NCI-H1092 treated with DMSO at 0.1 percent for 48 hours (cell line): Measurements from ENCODE around the gene CBX2.
"Not testable (repeated sequence)": the region's sequence is repeated elsewhere in the genome, so short reads cannot be mapped to it uniquely, and the experiment has no call there.

ENCODE experiments used
- DNase-seq: peaks from one replicate; lab custom pipeline; 2025; lab: John Stamatoyannopoulos, UW

CBX2 gene

GRCh38 chr17:79742951-79743476, 34.9 kb upstream of the CBX2 start:
- no peak for DNase-seq

DNA sequence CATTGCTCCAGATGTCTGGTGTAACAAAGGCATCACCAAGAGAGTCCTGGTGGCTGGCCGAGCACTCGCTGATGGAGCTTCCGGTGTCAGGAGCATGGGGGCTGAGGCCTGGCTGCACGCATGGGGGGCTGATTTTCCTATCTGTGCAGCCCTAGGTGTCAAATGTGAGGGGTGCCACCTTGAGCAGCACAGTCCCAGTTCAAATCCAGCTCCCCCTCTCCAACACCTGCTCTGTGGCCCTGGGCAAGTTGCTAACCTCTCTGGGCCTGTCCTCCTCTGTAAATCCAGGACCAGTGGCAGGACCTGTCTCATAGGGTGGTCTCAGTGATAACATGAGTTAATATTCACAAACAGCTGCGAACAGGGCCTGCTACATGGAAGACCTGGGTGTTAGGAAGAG, 34.3 kb upstream of the CBX2 start:
- no peak for DNase-seq

DNA sequence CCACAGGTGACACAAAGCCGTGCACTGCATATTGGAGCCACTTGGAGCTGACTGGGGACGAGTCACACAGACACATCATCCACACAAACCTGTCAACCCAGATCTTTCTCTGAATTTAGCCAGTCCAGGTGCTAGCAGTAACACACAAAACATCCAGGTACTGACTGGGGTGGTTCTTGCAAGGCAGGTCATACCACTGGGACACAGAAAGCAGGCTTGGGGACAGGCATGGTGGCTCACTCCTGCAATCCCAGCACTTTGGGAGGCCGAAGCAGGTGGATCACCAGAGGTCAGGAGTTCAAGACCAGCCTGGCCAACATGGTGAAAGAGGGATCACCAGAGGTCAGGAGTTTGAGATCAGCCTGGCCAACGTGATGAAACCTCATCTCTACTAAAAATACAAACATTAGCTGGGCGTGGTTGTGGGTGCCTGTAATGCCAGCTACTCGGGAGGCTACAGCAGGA, 32.3 kb upstream of the CBX2 start:
- DNase-seq, result no peak

GRCh38 chr17:79746889-79747507, 30.9 kb upstream of the CBX2 start:
- no peak for DNase-seq

- peak; percentile 32 for DNase-seq
Observed at GRCh38 chr17:79747508-79748294, 30.2 kb upstream of the CBX2 start.

DNA sequence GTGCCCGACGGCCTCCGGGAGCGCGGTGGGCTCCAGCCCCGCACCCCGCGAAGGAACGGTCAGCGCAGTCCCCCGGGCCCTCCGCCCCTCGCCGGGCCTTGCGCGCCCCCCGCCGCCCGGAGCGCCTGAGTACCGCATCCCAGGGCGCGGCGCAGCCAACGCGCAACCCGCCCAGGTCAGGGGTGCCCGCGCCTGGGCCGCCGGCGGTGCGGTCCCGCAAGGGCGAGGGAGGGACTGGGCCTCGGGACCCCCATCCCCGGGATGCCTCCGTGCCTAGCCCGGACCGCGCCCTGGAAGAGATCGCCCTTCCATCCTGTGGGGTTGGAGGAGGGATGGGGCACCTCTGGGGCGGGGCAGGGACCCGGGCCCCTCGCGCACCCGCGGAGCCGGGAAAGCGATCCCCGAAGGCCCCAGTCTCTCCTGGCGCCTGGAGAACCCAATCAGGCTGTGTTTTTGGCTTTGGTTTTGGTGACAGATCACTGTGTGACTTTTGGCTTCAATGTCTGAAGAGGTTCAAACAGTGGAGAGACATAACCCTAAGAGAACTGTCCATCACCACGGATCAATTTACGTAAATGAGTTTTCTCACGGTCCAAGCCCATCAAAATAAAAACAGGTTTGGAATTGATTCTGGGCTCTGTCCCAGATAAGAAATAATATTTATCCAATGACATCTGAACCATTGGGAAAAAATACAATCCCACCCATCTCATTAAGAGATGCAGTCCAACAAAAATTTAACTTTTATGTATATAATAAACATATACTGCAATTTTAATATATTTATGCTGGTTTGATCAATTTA, 29.5 kb upstream of the CBX2 start:
- DNase-seq, result no peak

DNA sequence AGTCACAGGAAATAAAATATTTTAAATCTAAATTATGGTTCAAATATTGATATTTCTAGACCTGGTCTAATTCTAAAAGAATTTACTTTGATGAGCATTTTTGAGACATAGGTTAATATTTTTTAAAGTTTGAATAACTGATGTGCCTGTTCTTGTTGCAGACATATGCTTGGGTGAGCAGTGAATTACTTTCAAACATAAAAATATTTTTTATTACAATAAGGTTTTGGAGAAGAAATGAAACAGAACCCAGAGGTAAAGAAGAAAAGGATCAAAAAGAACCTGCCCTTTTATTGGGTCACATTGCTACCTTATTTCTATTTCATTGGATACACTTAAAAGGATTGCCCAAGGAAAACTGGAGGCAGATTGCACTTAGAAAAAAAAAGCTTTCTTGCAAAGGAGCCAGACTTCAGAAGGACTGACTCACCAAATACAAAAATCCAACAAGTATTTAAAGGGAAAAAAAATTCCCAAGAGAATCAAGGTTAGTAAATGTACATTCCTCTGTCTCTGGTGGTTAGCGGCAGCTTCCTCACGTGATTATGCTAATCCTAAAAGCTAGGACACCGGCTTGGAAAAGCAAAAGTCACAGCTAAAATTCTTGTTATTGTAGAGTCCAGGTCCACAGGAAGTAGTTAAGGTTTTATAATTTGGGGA, 28.7 kb upstream of the CBX2 start:
- DNase-seq, result no peak

DNA sequence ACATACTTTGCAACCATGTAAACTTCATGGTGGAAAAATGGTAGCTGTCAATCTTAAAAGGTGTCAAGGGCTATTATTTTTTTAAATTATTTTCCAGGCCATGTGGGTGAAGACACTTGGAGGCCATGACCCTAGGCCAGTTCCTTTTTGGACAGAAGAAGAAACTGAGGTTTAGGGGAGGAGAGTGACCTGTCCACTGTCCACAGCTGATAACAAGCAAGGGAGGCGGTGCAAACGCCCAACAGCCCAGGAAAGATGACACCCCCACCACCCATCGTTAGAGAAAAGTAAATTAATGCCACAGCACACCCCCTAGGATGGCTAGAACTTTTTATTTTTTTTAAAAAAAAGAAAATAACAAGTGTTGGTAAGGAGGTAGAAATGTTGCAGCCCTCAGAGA, 28.0 kb upstream of the CBX2 start:
- no peak for DNase-seq

DNA sequence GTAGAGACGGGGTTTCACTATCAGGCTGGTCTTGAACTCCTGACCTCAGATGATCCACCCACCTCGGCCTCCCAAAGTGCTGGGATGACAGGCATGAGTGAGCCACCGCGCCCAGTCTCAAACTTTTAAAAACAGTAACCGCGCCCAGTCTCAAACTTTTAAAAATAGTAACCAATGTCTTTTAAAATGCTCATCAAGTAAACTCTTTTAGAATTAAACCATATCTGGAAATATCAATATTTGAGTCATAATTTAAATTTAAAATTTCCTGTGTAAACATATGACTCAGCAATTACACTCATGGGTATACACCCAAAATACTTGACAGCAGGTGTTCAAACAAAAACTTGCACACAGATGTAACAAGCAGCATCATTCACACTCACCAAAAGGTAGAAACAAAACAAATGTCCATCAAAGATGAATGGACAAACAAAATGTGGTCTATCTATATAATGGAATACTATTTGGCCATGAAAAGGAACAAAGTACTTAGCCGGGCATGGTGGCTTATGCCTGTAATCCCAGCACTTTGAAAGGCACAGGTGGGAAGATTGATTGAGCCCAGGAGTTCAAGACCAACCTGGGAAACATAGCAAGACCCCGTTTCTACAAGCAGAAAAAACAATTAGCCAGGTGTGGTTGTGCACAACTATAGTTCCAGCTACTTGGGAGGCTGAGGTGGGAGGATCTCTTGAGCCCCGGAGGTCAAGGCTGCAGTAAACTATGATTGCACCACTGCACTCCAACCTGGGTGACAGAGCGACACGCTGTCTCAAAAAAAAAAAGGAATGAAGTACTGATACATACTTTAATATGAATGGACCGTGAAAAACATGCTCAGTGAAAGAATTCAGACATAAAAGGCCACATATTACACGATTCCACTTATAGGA, 27.1 kb upstream of the CBX2 start:
- no peak for DNase-seq

- no peak for DNase-seq
Observed at GRCh38 chr17:79752175-79752574, 25.8 kb upstream of the CBX2 start.

GRCh38 chr17:79754370-79754769, 23.6 kb upstream of the CBX2 start:
- no peak for DNase-seq

GRCh38 chr17:79754903-79755302, 23.0 kb upstream of the CBX2 start:
- DNase-seq, result not testable (repeated sequence)

GRCh38 chr17:79755591-79755990, 22.4 kb upstream of the CBX2 start:
- no peak for DNase-seq

DNA sequence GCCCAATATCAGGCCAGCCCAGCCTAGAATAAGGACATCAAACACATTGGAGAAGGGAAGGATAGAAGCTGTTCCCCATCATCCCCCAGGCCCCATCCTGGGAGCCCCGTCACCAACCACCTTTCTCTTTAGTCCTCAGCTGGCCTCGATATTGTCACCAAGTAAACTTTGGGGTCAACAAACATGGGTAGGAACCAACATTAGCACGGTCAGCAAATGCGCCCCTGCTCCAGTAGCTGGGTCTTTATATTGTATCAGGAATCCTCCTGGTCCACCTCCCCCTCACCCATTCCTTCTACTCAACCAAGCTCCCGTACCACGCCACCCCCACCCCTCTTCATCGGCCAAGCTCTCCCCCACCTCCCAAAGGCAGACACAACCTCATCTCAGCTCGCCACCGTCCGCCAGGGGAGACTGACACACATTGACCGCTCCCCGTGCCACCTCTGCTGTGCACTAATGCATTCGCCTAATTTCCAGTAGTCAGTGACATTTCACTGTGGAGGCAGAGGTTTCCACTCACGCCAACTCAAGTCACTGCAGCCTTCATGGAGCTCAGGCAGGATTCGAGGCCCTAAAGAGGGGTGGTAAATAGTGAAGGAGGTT, 20.7 kb upstream of the CBX2 start:
- DNase-seq, result no peak

DNA sequence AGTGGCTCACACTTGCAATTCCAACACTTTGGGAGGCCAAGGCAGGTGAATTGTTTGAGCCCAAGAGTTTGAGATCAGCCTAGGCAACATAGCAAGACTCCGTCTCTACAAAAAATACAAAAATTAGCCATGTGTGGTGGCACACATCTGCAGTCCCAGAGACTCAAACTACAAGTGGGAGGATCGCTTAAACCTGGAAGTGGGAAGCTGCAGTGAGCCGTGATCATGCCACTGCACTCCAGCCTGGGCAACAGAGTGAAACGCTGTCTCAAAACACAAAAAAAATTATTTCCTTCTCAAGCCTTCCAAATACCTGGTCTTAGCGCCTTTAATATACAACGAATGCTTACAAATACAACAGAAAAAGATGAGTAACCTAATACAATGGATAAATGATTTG, 19.7 kb upstream of the CBX2 start:
- DNase-seq, result no peak

- DNase-seq, result no peak
Observed at GRCh38 chr17:79760197-79760906, 17.6 kb upstream of the CBX2 start.

DNA sequence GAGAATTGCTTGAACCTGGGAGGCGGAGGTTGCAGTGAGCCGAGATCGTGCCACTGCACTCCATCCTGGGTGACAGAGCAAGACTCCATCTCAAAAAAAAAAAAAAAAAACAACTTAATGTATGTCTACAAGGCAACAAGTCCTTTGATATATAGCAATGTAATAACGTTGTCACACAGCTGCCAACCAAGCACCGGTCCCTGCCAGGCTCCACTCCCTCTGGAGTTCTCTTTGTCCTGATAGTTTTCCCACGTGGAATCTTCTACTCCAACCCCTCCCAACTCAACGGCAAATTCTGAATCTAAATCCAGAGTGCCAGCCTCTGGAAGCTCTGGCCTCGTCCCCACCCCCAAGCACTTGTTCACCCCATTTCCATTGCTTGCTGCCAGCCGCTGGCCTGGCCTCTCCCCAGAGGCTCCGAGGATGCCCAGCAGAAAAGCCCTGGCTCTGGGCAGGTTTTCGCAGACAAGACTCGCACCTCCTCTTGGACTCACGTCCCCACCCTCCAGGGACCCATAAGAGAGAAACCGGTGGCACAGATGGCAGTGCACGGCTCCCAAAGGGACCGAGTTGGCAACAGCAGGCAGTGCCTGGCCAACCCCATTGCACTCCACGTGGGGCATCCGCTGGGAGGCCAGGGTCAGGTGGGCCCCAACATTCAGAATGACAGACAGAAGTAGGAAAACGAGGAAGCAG, 15.9 kb upstream of the CBX2 start:
- no peak for DNase-seq

DNA sequence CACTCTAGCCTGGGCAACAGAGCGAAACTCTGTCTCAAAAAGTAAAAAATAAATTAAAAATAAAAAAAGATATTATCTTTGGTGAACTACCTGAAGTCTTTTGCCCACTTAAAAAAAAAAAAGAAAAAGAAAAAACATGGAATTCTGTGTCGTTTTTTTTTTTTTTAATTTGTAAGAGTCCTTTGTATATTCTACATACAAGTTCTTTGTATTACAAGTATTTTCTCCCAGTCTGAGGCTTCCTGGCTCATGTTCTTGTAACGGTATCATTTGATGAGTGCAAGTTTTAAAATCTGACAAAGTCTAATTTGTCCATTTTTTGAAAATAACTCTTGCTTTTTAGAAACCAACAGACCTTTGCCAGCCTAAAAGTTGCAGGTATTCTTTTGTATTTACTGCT, 12.2 kb upstream of the CBX2 start:
- no peak for DNase-seq
